OCI-LY7 (cell line): ENCODE data around the gene FYB2. TPM values are rescaled to one million over a fixed set of nuclear protein-coding genes. Genes with fewer than 3 reads are reported as not detected.

Experiments used
- BruUV-seq: library from RNA; stranded (reverse); fragments of 400-500 nt; replicated peaks from 2 replicates; lab custom pipeline; 2021; lab: Mats Ljungman, UMichigan
- CTCF ChIA-PET: fragments of 300-600 bp; sonication (Branson Sonifier 250); formaldehyde crosslinking; loops from one replicate; lab custom pipeline; 2022; ENCODE audit warnings: antibody characterized with exemption; ENCODE audit not compliant: unreplicated experiment; lab: Charles Lee
- POLR2A ChIA-PET: fragments of 300-600 bp; sonication (Branson Sonifier 250); formaldehyde crosslinking; loops from one replicate; lab custom pipeline; 2022; ENCODE audit warnings: antibody characterized with exemption; lab: Charles Lee
- DNase-seq: peaks from one replicate; pipeline ENCODE4 v3.0.0-alpha.2; 2015; ENCODE audit warnings: low spot score
- H2AFZ ChIP-seq: fragments of 200-600 bp; sonication (generic), shearing (Covaris generic); 2 replicates; pipeline ENCODE4 v1.6.1; 2014; ENCODE audit warnings: mild to moderate bottlenecking, antibody characterized with exemption, low read length, moderate library complexity
- H3K27ac ChIP-seq: fragments of 200-600 bp; sonication (generic); 2 replicates; pipeline ENCODE4 v1.5.1; 2014; ENCODE audit warnings: mixed run types, low read depth, mild to moderate bottlenecking, moderate library complexity, low read length, inconsistent platforms; ENCODE audit not compliant: poor library complexity, severe bottlenecking
- H3K36me3 ChIP-seq: fragments of 200-600 bp; sonication (generic); 2 replicates; pipeline ENCODE4 v1.6.1; 2014; ENCODE audit warnings: mild to moderate bottlenecking, antibody characterized with exemption, low read length, moderate library complexity, mixed read lengths; ENCODE audit not compliant: insufficient read depth
- H3K4me1 ChIP-seq: fragments of 200-600 bp; sonication (generic); 2 replicates; pipeline ENCODE4 v1.5.1; 2014; ENCODE audit warnings: mild to moderate bottlenecking, low read length; ENCODE audit not compliant: insufficient read depth, poor library complexity, severe bottlenecking
- H3K4me2 ChIP-seq: fragments of 200-600 bp; sonication (generic); 2 replicates; pipeline ENCODE4 v1.6.1; 2014; ENCODE audit warnings: mild to moderate bottlenecking, low read length
- H3K4me3 ChIP-seq: fragments of 200-600 bp; sonication (generic); 2 replicates; pipeline ENCODE4 v1.5.1; 2014; ENCODE audit warnings: mild to moderate bottlenecking, low read depth, low read length; ENCODE audit not compliant: poor library complexity, severe bottlenecking
- H3K79me2 ChIP-seq: fragments of 200-600 bp; sonication (generic); 2 replicates; pipeline ENCODE4 v1.6.1; 2016; ENCODE audit warnings: low read depth, mild to moderate bottlenecking, low read length, moderate library complexity, mixed read lengths; ENCODE audit not compliant: insufficient read depth
- H3K9me2 ChIP-seq: fragments of 200-600 bp; sonication (generic); 2 replicates; pipeline ENCODE4 v1.6.1; 2016; ENCODE audit warnings: mild to moderate bottlenecking, low read length, mixed read lengths; ENCODE audit not compliant: insufficient read depth
- H3K9me3 ChIP-seq: fragments of 200-600 bp; sonication (generic); 2 replicates; pipeline ENCODE4 v1.6.1; 2014; ENCODE audit warnings: mild to moderate bottlenecking, mixed run types, low read length, mixed read lengths
- H4K20me1 ChIP-seq: fragments of 200-600 bp; sonication (generic); 2 replicates; pipeline ENCODE4 v1.6.1; 2014; ENCODE audit warnings: mild to moderate bottlenecking, antibody characterized with exemption, low read length, moderate library complexity, mixed read lengths; ENCODE audit not compliant: insufficient read depth
- CTCF ChIP-seq: fragments of 200-600 bp; sonication (generic); conservative IDR thresholded peaks from 2 replicates; pipeline ENCODE4 v1.5.1; 2014; ENCODE audit warnings: mild to moderate bottlenecking, antibody characterized with exemption, low read length, moderate library complexity, mixed read lengths
- intact Hi-C: fragments of 100-400 bp; cut with micrococcal nuclease; formaldehyde crosslinking; loops from one replicate; pipeline ENCODE4 v1.10.0; 2022; ENCODE audit not compliant: unreplicated experiment
- total RNA-seq, 2 experiments: library from RNA; depleted of rRNA in 1 of 2; stranded (reverse); fragments of >200 nt in 1 of 2; shearing (Covaris generic) in 1 of 2; gene quantifications; 2 replicates each; pipeline ENCODE4 v1.2.3, GENCODE V29; 2014 to 2022

Gene FYB2
- total RNA-seq, 2 experiments from 2014 or later: not detected

- Histone ChIP-seq H3K4me1 (no peaks in the 10 kb centered on the region), H3K79me2 (no peaks in the 10 kb centered on the region), H4K20me1 (no peaks in the 10 kb centered on the region), H2AFZ (no peak overlapping the region), H3K9me2 (no peaks in the 10 kb centered on the region), H3K4me2 (no peak overlapping the region), H3K9me3 (no peaks in the 10 kb centered on the region), H3K4me3 (no peak overlapping the region), H3K27ac (no peak overlapping the region), H3K36me3 (no peaks in the 10 kb centered on the region)
- intact Hi-C loops: no loop called here
- no TSS peak for BruUV-seq
- POLR2A ChIA-PET: interaction anchor here (0.6 kb wide), 1 partner anchor 339 kb away, joined by 4 read pairs; no protein-coding TSS in a partner anchor
- no peak for DNase-seq
- TF ChIP-seq CTCF: no peak
- CTCF ChIA-PET: no interaction called here
Observed at GRCh38 chr1:56670350-56670749, 148.9 kb downstream of the FYB2 start.

Other genes starting within 250 kb of the FYB2 start
- gene PLPP3, start 239.8 kb downstream of the FYB2 start, total RNA-seq (2014; rRNA removed; shearing (Covaris generic)): 0.92 and 1.4 TPM in 2 replicates
- 1.7 and 2.4 TPM in 2 replicates for gene PLPP3, start 239.8 kb downstream of the FYB2 start, total RNA-seq (2022)
- gene PRKAA2, start 174.1 kb downstream of the FYB2 start, total RNA-seq (2014; rRNA removed; shearing (Covaris generic)): not detected in 2 replicates
- not detected in 2 replicates for gene PRKAA2, start 174.1 kb downstream of the FYB2 start, total RNA-seq (2022)
- not detected in 2 replicates for gene C8A, start 35.4 kb upstream of the FYB2 start, total RNA-seq (2014; rRNA removed; shearing (Covaris generic))
- gene C8A, start 35.4 kb upstream of the FYB2 start, total RNA-seq (2022): not detected in 2 replicates
- not detected in 2 replicates for gene C8B, start 146.6 kb upstream of the FYB2 start, total RNA-seq (2014; rRNA removed; shearing (Covaris generic))
- not detected in 2 replicates for gene C8B, start 146.6 kb upstream of the FYB2 start, total RNA-seq (2022)